Measurements from ENCODE around the gene ZNF554. TPM values are rescaled to one million over a fixed set of nuclear protein-coding genes. Genes with fewer than 3 reads are reported as not detected.

Gene ZNF554
- total RNA-seq, 1 experiment from 2014 or later: 5.9 TPM

DNA sequence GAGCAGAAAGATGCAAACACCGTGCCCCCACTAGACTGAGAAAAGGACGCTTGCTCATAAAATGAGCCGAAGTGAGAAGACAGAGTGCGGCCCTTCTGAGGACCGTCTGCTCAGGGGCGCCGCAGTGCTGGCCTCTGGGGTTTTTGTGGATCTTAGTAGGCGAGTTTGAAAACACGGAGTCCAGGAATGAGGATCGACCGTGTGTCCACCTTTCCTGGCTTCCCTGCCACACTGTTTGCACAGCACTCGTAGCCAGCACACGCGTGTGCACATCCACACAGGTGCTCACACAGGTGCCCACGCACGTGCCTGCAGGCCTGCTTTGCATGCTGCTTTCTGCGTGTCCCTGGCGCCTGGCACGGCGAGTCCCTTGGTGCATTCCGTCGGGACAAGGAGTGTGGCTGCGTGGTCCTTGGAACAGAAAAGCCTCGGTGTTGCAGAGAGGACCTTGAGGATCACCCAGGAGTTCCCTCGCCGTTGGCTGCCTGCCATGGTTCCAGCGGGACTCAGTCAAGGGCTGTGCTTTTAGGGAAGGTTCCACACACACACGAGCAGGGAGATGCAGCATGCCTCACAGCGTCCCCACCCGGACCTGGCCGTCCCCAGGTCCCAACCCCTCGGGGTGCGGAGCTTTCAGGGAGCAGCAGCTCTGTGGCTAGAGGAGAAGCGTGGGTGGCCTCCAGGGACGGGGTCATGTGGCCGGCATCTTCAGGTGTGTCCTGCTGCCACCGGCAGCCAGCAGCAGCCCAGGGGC lies 10.1 kb upstream of the ZNF554 start:
- H2BK5ac ChIP-seq (ENCODE audit: insufficient read length, low read length): no peak overlapping the region
- H3T11ph ChIP-seq (ENCODE audit: low read length): no peak overlapping the region
- H2BK12ac ChIP-seq (ENCODE audit: insufficient read length, low read depth, low read length): no peak overlapping the region
- TF ChIP-seq, protein P1, sequence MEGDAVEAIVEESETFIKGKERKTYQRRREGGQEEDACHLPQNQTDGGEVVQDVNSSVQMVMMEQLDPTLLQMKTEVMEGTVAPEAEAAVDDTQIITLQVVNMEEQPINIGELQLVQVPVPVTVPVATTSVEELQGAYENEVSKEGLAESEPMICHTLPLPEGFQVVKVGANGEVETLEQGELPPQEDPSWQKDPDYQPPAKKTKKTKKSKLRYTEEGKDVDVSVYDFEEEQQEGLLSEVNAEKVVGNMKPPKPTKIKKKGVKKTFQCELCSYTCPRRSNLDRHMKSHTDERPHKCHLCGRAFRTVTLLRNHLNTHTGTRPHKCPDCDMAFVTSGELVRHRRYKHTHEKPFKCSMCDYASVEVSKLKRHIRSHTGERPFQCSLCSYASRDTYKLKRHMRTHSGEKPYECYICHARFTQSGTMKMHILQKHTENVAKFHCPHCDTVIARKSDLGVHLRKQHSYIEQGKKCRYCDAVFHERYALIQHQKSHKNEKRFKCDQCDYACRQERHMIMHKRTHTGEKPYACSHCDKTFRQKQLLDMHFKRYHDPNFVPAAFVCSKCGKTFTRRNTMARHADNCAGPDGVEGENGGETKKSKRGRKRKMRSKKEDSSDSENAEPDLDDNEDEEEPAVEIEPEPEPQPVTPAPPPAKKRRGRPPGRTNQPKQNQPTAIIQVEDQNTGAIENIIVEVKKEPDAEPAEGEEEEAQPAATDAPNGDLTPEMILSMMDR (conservative IDR thresholded peaks at IDR 0.05): no peak
- H2BK120ac ChIP-seq (ENCODE audit: low read depth, low read length, poor library complexity, severe bottlenecking): no peak overlapping the region
- no peak for DNase-seq
- H3K56ac ChIP-seq (ENCODE audit: insufficient read length, low read depth, low read length): no peak overlapping the region
- H3K4me1 Mint-ChIP-seq: no peaks in the 10 kb centered on the region
- H3K36me3 Mint-ChIP-seq (ENCODE audit: insufficient read depth in 1 of 3, low read depth in 3 of 3): peaks cover 21 to 57% (median 46%) of the 10 kb centered on the region in 3 experiments
- H3K79me1 ChIP-seq (ENCODE audit: insufficient read depth, low read depth, low read length, poor library complexity, severe bottlenecking): no peaks in the 10 kb centered on the region
- H3K14ac ChIP-seq (ENCODE audit: insufficient read depth, low read length): no peak overlapping the region
- no peak overlapping the region for H3K23ac ChIP-seq (ENCODE audit: insufficient read length, low read depth, low read length)
- no peak overlapping the region for H3K4ac ChIP-seq (ENCODE audit: low read depth, low read length)
- no peaks in the 10 kb centered on the region for H3K23me2 ChIP-seq (ENCODE audit: insufficient read length, low read depth, low read length, poor library complexity, severe bottlenecking)
- no peak overlapping the region for H2AK5ac ChIP-seq (ENCODE audit: insufficient read length, low read length)
- H4K8ac ChIP-seq (replicated peaks; ENCODE audit: insufficient read length, low read depth, low read length): no peak overlapping the region
- no peaks in the 10 kb centered on the region for H3K4me1 ChIP-seq (ENCODE audit: insufficient read depth, low read length)
- H3K27me3 ChIP-seq (ENCODE audit: insufficient read depth, low read length): no peaks in the 10 kb centered on the region
- H4K91ac ChIP-seq (ENCODE audit: insufficient read length, low read depth, low read length): no peak overlapping the region
- H3K18ac ChIP-seq (ENCODE audit: insufficient read length, low read depth, low read length): no peak overlapping the region
- H2BK15ac ChIP-seq (ENCODE audit: low read depth, low read length): no peak overlapping the region
- H2AFZ ChIP-seq (ENCODE audit: low read length): no peak overlapping the region
- no peak overlapping the region for H3K27ac Mint-ChIP-seq
- H3K4me3 Mint-ChIP-seq: no peak overlapping the region; a peak in 1 of 5 replicates
- H3K79me2 ChIP-seq (ENCODE audit: insufficient read depth, low read length): no peaks in the 10 kb centered on the region
- no peak overlapping the region for H3K9ac ChIP-seq (ENCODE audit: extremely low read depth, insufficient read length, low read length)
- no peak overlapping the region for H3K27ac ChIP-seq (ENCODE audit: insufficient read length, low read depth, low read length)
- no peaks in the 10 kb centered on the region for H3K9me3 ChIP-seq (ENCODE audit: control insufficient read depth, low read depth, low read length)
- no peaks in the 10 kb centered on the region; the same call in 1 of the 2 replicates for H3K27me3 Mint-ChIP-seq (ENCODE audit: low read depth)
- no peaks in the 10 kb centered on the region for H4K20me1 ChIP-seq (ENCODE audit: control insufficient read depth, insufficient read depth, insufficient read length)
- H2BK20ac ChIP-seq (ENCODE audit: low read depth, low read length, poor library complexity, severe bottlenecking): no peak overlapping the region
- H3K4me2 ChIP-seq (ENCODE audit: insufficient read depth, insufficient read length, low read length): no peak overlapping the region
- H3K9me3 Mint-ChIP-seq: no peaks in the 10 kb centered on the region
- no peak overlapping the region for H4K5ac ChIP-seq (ENCODE audit: insufficient read length, low read depth, low read length)
- no CpG with 5 or more reads among the region's 37 CpGs for WGBS (ENCODE audit: extremely low coverage, insufficient read length, low lambda C conversion rate)
